Measurements from ENCODE around the gene KCNA3. TPM values are rescaled to one million over a fixed set of nuclear protein-coding genes. Genes with fewer than 3 reads are reported as not detected.

KCNA3 gene
- total RNA-seq, 1 experiment from 2014 or later: not detected

GRCh38 chr1:110638058-110638457 lies 36.7 kb downstream of the KCNA3 start:
- no TSS peak for BruUV-seq (replicated peaks)
- Histone ChIP-seq H3K79me2 (ENCODE audit: low read depth) (no peaks in the 10 kb centered on the region), H3F3A (ENCODE audit: insufficient read depth, low read depth) (no peaks in the 10 kb centered on the region), H3K9me2 (ENCODE audit: insufficient read depth) (no peaks in the 10 kb centered on the region), H3K9me3 (ENCODE audit: insufficient read depth, low read depth) (no peaks in the 10 kb centered on the region), H4K20me1 (ENCODE audit: insufficient read depth) (no peaks in the 10 kb centered on the region), H2AFZ (no peak overlapping the region), H3K4me3 (no peak overlapping the region), H3K36me3 (ENCODE audit: low read depth) (no peaks in the 10 kb centered on the region), H3K4me2 (no peak overlapping the region), H3K27ac (no peak overlapping the region), H3K27me3 (ENCODE audit: insufficient read depth, low read depth) (no peaks in the 10 kb centered on the region), H3K4me1 (replicated peaks; ENCODE audit: insufficient read depth) (no peaks in the 10 kb centered on the region)
- intact Hi-C loops (cut with micrococcal nuclease; ENCODE audit: unreplicated experiment): no loop called here
- CTCF ChIA-PET: interaction anchor here (0.6 kb wide), 1 partner anchor 91 kb away, joined by 7 read pairs; no protein-coding TSS in a partner anchor
- no peak for DNase-seq
- no peak for TF ChIP-seq CTCF (conservative IDR thresholded peaks at IDR 0.05)
- TF ChIP-seq EZH2 (IDR thresholded peaks at IDR 0.05; ENCODE audit: low read depth): no peak
- POLR2A ChIA-PET (ENCODE audit: unreplicated experiment): no interaction called here

GRCh38 chr1:110637475-110637874 lies 37.3 kb downstream of the KCNA3 start:
- H3K79me2 ChIP-seq (ENCODE audit: low read depth): no peaks in the 10 kb centered on the region
- H3K4me1 ChIP-seq (replicated peaks; ENCODE audit: insufficient read depth): no peaks in the 10 kb centered on the region
- intact Hi-C loops (cut with micrococcal nuclease; ENCODE audit: unreplicated experiment): no loop called here
- no peak overlapping the region for H3K4me3 ChIP-seq
- no peak overlapping the region for H3K4me2 ChIP-seq
- no peak for DNase-seq
- no peaks in the 10 kb centered on the region for H3K9me3 ChIP-seq (ENCODE audit: insufficient read depth, low read depth)
- no peaks in the 10 kb centered on the region for H3K36me3 ChIP-seq (ENCODE audit: low read depth)
- H3K27me3 ChIP-seq (ENCODE audit: insufficient read depth, low read depth): no peaks in the 10 kb centered on the region
- H3F3A ChIP-seq (ENCODE audit: insufficient read depth, low read depth): no peaks in the 10 kb centered on the region
- no peak overlapping the region for H2AFZ ChIP-seq
- no peak overlapping the region for H3K27ac ChIP-seq
- no TSS peak for BruUV-seq (replicated peaks)
- H4K20me1 ChIP-seq (ENCODE audit: insufficient read depth): no peaks in the 10 kb centered on the region
- no peaks in the 10 kb centered on the region for H3K9me2 ChIP-seq (ENCODE audit: insufficient read depth)
- TF ChIP-seq CTCF (conservative IDR thresholded peaks at IDR 0.05) (no peak), EZH2 (IDR thresholded peaks at IDR 0.05; ENCODE audit: low read depth) (no peak)
- CTCF ChIA-PET: no interaction called here
- POLR2A ChIA-PET (ENCODE audit: unreplicated experiment): no interaction called here

GRCh38 chr1:110636149-110636935 lies 38.4 kb downstream of the KCNA3 start:
- POLR2A ChIA-PET (ENCODE audit: unreplicated experiment): no interaction called here
- DNase-seq: no peak
- TF ChIP-seq CTCF (conservative IDR thresholded peaks at IDR 0.05): no peak
- no peak for TF ChIP-seq EZH2 (IDR thresholded peaks at IDR 0.05; ENCODE audit: low read depth)
- H3K9me3 ChIP-seq (ENCODE audit: insufficient read depth, low read depth): no peaks in the 10 kb centered on the region
- CTCF ChIA-PET: no interaction called here
- H3F3A ChIP-seq (ENCODE audit: insufficient read depth, low read depth): no peaks in the 10 kb centered on the region
- BruUV-seq (replicated peaks): no TSS peak
- no peak overlapping the region for H3K4me3 ChIP-seq
- H3K36me3 ChIP-seq (ENCODE audit: low read depth): no peaks in the 10 kb centered on the region
- H4K20me1 ChIP-seq (ENCODE audit: insufficient read depth): no peaks in the 10 kb centered on the region
- no peaks in the 10 kb centered on the region for H3K4me1 ChIP-seq (replicated peaks; ENCODE audit: insufficient read depth)
- H3K27me3 ChIP-seq (ENCODE audit: insufficient read depth, low read depth): no peaks in the 10 kb centered on the region
- H3K9me2 ChIP-seq (ENCODE audit: insufficient read depth): no peaks in the 10 kb centered on the region
- H2AFZ ChIP-seq: no peak overlapping the region
- intact Hi-C loops (cut with micrococcal nuclease; ENCODE audit: unreplicated experiment): no loop called here
- H3K79me2 ChIP-seq (ENCODE audit: low read depth): no peaks in the 10 kb centered on the region
- H3K4me2 ChIP-seq: no peak overlapping the region
- no peak overlapping the region for H3K27ac ChIP-seq

Data from PC-9 (cell line).